ENCODE results near the gene KLHL15.

GRCh38 chrX:24025741-24026403, 1.1 kb downstream of the KLHL15 start:
- TF ChIP-seq CTCF (conservative IDR thresholded peaks at IDR 0.05; ENCODE audit: low read depth, low read length) (no peak), EZH2 (IDR thresholded peaks at IDR 0.05; ENCODE audit: borderline replicate concordance, low read depth, low read length, poor library complexity, severe bottlenecking) (no peak)
